ENCODE measurements around the gene TMTC1.

TMTC1 gene

DNA sequence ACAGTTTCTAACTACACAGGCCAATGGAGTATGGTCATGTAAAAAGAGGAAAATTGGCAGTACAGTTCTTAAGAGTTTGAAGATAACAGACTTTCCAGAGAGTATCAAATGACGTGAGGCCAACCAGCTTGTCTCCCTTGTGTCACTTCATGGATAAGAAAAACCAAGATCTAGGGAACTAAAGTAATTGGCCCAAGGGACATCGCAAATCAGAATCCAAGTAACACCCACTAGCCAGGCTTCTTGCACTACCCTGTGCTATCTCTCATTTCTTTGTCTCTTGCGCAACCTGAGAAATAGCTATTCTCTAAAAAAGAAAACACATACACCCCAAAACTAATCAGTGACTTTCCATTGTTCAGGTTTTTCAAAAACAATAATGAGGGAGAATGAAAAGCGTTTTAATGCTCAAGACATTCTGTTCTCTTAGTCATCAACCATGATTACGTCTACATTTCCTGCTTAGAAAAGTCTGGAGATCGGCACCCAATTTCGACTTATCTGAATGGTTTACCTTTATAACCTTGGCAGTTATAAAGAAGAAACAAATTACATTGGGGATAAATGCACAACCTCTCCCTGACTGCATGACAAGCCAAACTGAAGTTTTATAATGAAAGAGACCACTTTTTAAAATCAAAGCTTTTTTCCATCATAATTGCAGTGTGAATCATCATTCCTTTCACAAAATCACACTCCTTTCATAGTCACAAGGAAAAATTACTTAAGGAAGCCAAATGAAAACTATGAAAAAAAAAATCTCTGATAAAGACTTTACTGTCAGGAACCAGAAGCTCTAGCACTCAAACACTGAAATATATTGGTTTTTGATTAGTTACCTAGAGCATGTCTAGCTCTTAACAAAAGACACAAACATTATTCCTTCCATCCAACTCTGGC, 42.1 kb downstream of the TMTC1 start:
- DNase-seq: no peak
- Histone ChIP-seq H3K36me3 (no peaks in the 10 kb centered on the region), H3K9me3 (no peaks in the 10 kb centered on the region), H3K4me3 (ENCODE audit: low read depth, low read length) (no peak overlapping the region), H3K27me3 (no peaks in the 10 kb centered on the region), H3K4me1 (peaks cover 5% of the 10 kb centered on the region; the same call in 1 of the 2 replicates)
- TF ChIP-seq, protein P1, sequence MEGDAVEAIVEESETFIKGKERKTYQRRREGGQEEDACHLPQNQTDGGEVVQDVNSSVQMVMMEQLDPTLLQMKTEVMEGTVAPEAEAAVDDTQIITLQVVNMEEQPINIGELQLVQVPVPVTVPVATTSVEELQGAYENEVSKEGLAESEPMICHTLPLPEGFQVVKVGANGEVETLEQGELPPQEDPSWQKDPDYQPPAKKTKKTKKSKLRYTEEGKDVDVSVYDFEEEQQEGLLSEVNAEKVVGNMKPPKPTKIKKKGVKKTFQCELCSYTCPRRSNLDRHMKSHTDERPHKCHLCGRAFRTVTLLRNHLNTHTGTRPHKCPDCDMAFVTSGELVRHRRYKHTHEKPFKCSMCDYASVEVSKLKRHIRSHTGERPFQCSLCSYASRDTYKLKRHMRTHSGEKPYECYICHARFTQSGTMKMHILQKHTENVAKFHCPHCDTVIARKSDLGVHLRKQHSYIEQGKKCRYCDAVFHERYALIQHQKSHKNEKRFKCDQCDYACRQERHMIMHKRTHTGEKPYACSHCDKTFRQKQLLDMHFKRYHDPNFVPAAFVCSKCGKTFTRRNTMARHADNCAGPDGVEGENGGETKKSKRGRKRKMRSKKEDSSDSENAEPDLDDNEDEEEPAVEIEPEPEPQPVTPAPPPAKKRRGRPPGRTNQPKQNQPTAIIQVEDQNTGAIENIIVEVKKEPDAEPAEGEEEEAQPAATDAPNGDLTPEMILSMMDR (IDR thresholded peaks at IDR 0.05; ENCODE audit: low read depth, low read length): no peak

DNA sequence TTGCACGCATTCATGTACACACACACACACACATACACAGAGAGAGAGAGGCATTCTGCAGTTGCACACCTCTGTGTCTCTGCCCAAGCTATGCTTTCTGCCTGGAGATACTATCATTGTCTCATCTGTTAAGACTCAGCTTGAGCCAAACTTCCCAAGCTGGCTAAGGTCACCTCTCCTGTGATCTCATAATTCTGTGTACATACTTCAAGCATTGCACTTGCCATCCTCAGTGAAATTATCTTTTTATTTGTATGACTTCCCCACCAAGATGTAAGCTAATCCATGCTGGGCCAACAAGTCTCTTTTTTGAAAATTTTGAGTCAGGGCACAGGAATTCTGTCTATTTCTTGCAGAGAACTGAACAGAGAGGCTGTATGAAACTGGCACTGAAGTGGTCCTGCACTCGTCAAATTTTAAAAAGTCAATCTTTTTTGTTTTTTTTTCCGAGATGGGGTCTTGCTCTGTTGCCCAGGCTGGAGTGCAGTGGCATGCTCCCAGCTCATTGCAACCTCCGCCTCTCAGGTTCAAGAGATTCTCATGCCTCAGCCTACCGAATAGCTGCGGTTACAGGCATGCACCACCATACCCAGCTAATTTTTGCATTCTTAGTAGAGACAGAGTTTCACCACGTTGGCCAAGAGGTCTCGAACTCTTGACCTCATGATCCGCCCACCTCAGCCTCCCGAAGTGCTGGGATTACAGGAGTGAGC, 44.3 kb downstream of the TMTC1 start:
- no peak for DNase-seq
- H3K9me3 ChIP-seq: no peaks in the 10 kb centered on the region; the same call in 1 of the 2 replicates
- no peak overlapping the region for H3K4me3 ChIP-seq (ENCODE audit: low read depth, low read length)
- H3K27me3 ChIP-seq: no peaks in the 10 kb centered on the region
- TF ChIP-seq, protein P1 (IDR thresholded peaks at IDR 0.05; ENCODE audit: low read depth, low read length): no peak
- H3K36me3 ChIP-seq: no peaks in the 10 kb centered on the region
- H3K4me1 ChIP-seq: peaks cover 5% of the 10 kb centered on the region; the same call in 1 of the 2 replicates

DNA sequence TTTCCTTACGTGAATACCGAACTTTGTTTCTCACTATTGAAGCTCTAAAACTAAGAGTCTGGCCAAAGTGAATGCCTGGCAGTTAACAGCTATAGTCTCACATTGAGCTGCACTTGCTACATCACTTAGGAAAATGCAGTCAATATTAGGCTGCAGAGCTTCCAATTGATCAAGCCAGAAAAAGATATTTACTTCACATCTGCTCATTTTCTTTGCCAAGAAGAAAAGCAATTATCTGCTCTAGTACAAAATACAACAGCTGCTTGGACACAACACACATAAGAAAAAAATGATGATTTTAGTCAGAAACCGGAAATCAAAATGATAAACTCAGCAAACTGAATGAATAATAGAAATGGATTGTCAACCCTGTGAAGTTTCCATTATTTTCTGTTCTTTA, 45.4 kb downstream of the TMTC1 start:
- no peaks in the 10 kb centered on the region for H3K36me3 ChIP-seq
- H3K27me3 ChIP-seq: no peaks in the 10 kb centered on the region
- H3K4me1 ChIP-seq: peaks cover 14% of the 10 kb centered on the region
- TF ChIP-seq, protein P1 (IDR thresholded peaks at IDR 0.05; ENCODE audit: low read depth, low read length): no peak
- DNase-seq: no peak
- no peak overlapping the region for H3K4me3 ChIP-seq (ENCODE audit: low read depth, low read length)
- no peaks in the 10 kb centered on the region; the same call in 1 of the 2 replicates for H3K9me3 ChIP-seq

DNA sequence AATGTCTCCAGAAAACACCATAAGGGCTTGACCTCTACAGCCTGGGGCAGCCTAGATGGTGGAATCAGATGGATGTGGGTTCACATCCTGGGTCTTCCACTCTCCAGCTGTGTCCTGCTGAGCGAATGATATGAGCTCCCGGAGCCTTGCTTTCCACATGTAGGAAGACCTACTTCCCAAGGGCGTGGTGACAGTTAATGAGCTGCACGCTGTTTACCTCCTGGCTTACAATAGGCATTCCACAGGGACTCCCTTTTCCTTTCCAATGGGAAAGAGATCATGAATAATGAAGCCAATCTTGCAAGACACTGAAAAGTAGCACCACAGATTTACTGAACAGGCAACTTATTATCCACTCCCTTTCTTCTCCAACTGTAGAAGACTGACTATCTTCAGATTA, 46.1 kb downstream of the TMTC1 start:
- Histone ChIP-seq H3K36me3 (no peaks in the 10 kb centered on the region), H3K9me3 (no peaks in the 10 kb centered on the region; the same call in 1 of the 2 replicates), H3K27me3 (no peaks in the 10 kb centered on the region), H3K4me3 (ENCODE audit: low read depth, low read length) (no peak overlapping the region), H3K4me1 (peaks cover 21% of the 10 kb centered on the region)
- DNase-seq: no peak
- TF ChIP-seq, protein P1 (IDR thresholded peaks at IDR 0.05; ENCODE audit: low read depth, low read length): no peak

DNA sequence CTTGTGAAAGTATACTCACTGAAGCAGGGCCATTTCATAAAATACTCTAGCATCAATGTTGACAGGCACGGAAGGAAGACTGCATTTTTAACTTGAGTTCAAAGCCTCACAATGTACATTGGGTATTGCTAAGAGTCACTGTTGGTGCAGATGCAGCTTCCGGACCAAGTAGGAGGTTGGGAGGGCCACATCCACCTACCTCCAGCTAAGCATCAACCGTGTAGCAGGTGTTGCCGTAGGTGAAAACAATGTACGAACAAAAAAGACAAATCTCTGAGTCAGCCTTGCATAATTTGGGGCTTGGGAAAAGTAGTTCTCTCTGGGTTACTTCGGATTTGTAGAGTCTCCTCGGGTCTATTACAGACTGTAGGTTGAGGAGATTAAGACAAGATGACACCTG, 48.1 kb downstream of the TMTC1 start:
- DNase-seq: no peak
- no peaks in the 10 kb centered on the region for H3K27me3 ChIP-seq
- H3K4me3 ChIP-seq (ENCODE audit: low read depth, low read length): no peak overlapping the region
- H3K4me1 ChIP-seq: peaks cover 33% of the 10 kb centered on the region
- TF ChIP-seq, protein P1 (IDR thresholded peaks at IDR 0.05; ENCODE audit: low read depth, low read length): no peak
- H3K36me3 ChIP-seq: no peaks in the 10 kb centered on the region
- no peaks in the 10 kb centered on the region; the same call in 1 of the 2 replicates for H3K9me3 ChIP-seq

All from BE2C (cell line).